Transverse colon (tissue), 3 donors: ENCODE data around the gene PCDHB10.
"Not testable (repeated sequence)": the region's sequence is repeated elsewhere in the genome, so short reads cannot be mapped to it uniquely, and the experiment has no call there.

Experiments used
- CTCF ChIP-seq, 5 experiments: fragments of 200-600 bp in 3 of 5; fragments of 450-650 bp in 2 of 5; sonication (generic) in 3 of 5; IDR thresholded peaks; 1 replicate in 2 of 5; 2 replicates in 3 of 5; pipeline ENCODE4 v1.5.1; 2016 to 2017; ENCODE audit warnings: antibody characterized with exemption in 5 of 5, inconsistent platforms in 3 of 5, mild to moderate bottlenecking in 2 of 5, moderate library complexity in 1 of 5
- POLR2A ChIP-seq: fragments of 450-650 bp; IDR thresholded peaks from one replicate; pipeline ENCODE4 v1.6.1; 2016; ENCODE audit warnings: antibody characterized with exemption, mild to moderate bottlenecking, moderate library complexity

GRCh38 chr5:141194332-141194731 is 2.2 kb downstream of the PCDHB10 start:
- TF ChIP-seq POLR2A; CTCF (IDR thresholded peaks at IDR 0.05): not testable (repeated sequence)
